HEK293 (cell line): ENCODE measurements around the gene DIABLO.

ENCODE experiments used
- GLIS2 ChIP-seq: fragments of 450-650 bp; formaldehyde crosslinking; IDR thresholded peaks from 2 replicates; pipeline ENCODE4 v1.5.1; 2016; ENCODE audit warnings: missing biosample characterization, missing genetic modification characterization
- KLF16 ChIP-seq: fragments of 450-650 bp; formaldehyde crosslinking; IDR thresholded peaks from 2 replicates; pipeline ENCODE4 v1.5.1; 2017; ENCODE audit warnings: missing biosample characterization, missing genetic modification characterization
- KLF8 ChIP-seq: fragments of 450-650 bp; formaldehyde crosslinking; IDR thresholded peaks from 2 replicates; pipeline ENCODE4 v1.5.1; 2016; ENCODE audit warnings: missing biosample characterization, missing genetic modification characterization
- SP7 ChIP-seq: fragments of 450-650 bp; formaldehyde crosslinking; IDR thresholded peaks from 2 replicates; pipeline ENCODE4 v1.5.1; 2016; ENCODE audit warnings: missing biosample characterization, missing genetic modification characterization
- YY2 ChIP-seq: fragments of 450-650 bp; formaldehyde crosslinking; IDR thresholded peaks from 2 replicates; pipeline ENCODE4 v1.5.1; 2016; ENCODE audit warnings: missing biosample characterization, missing genetic modification characterization
- ZBTB1 ChIP-seq: fragments of 450-650 bp; formaldehyde crosslinking; IDR thresholded peaks from 2 replicates; pipeline ENCODE4 v1.5.1; 2016; ENCODE audit warnings: missing biosample characterization, missing genetic modification characterization
- ZFP3 ChIP-seq: fragments of 450-650 bp; formaldehyde crosslinking; IDR thresholded peaks from 2 replicates; pipeline ENCODE4 v1.5.1; 2016; ENCODE audit warnings: low read depth, missing biosample characterization, missing genetic modification characterization
- ZIC2 ChIP-seq: fragments of 450-650 bp; formaldehyde crosslinking; IDR thresholded peaks from 2 replicates; pipeline ENCODE4 v1.5.1; 2016; ENCODE audit warnings: missing biosample characterization, missing genetic modification characterization
- ZNF114 ChIP-seq: fragments of 450-650 bp; formaldehyde crosslinking; IDR thresholded peaks from 2 replicates; pipeline ENCODE4 v1.5.0; 2017; ENCODE audit warnings: missing biosample characterization, missing genetic modification characterization
- ZNF132 ChIP-seq: fragments of 450-650 bp; formaldehyde crosslinking; IDR thresholded peaks from 2 replicates; pipeline ENCODE4 v1.5.1; 2017; ENCODE audit warnings: missing biosample characterization, missing genetic modification characterization, borderline replicate concordance
- ZNF16 ChIP-seq: fragments of 450-650 bp; formaldehyde crosslinking; IDR thresholded peaks from 2 replicates; pipeline ENCODE4 v1.5.1; 2016; ENCODE audit warnings: low read depth, missing biosample characterization, missing genetic modification characterization
- ZNF19 ChIP-seq: fragments of 450-650 bp; formaldehyde crosslinking; IDR thresholded peaks from 2 replicates; pipeline ENCODE4; 2016; ENCODE audit warnings: missing biosample characterization, missing genetic modification characterization, low read depth
- ZNF223 ChIP-seq: fragments of 450-650 bp; formaldehyde crosslinking; IDR thresholded peaks from 2 replicates; pipeline ENCODE4 v1.5.1; 2016; ENCODE audit warnings: missing biosample characterization, missing genetic modification characterization
- ZNF302 ChIP-seq: fragments of 450-650 bp; formaldehyde crosslinking; IDR thresholded peaks from 2 replicates; pipeline ENCODE4 v1.5.1; 2016; ENCODE audit warnings: missing biosample characterization, missing genetic modification characterization, low read depth
- ZNF335 ChIP-seq: fragments of 450-650 bp; formaldehyde crosslinking; conservative IDR thresholded peaks from 2 replicates; pipeline ENCODE4 v1.5.1; 2016; ENCODE audit warnings: missing biosample characterization, missing genetic modification characterization
- ZNF341 ChIP-seq: fragments of 450-650 bp; formaldehyde crosslinking; IDR thresholded peaks from 2 replicates; pipeline ENCODE4; 2016; ENCODE audit warnings: low read depth, missing biosample characterization, missing genetic modification characterization
- ZNF394 ChIP-seq: fragments of 450-650 bp; formaldehyde crosslinking; IDR thresholded peaks from 2 replicates; pipeline ENCODE4 v1.5.1; 2016; ENCODE audit warnings: missing biosample characterization, missing genetic modification characterization, mild to moderate bottlenecking, moderate library complexity, borderline replicate concordance
- ZNF433 ChIP-seq: fragments of 450-650 bp; formaldehyde crosslinking; IDR thresholded peaks from 2 replicates; pipeline ENCODE4 v1.5.1; 2016; ENCODE audit warnings: missing biosample characterization, missing genetic modification characterization, low read depth
- ZNF600 ChIP-seq: fragments of 450-650 bp; formaldehyde crosslinking; IDR thresholded peaks from 2 replicates; pipeline ENCODE4 v1.5.1; 2016; ENCODE audit warnings: missing biosample characterization, missing genetic modification characterization
- ZNF621 ChIP-seq: fragments of 450-650 bp; formaldehyde crosslinking; IDR thresholded peaks from 2 replicates; pipeline ENCODE4 v1.5.1; 2017; ENCODE audit warnings: missing biosample characterization, missing genetic modification characterization
- ZNF843 ChIP-seq: fragments of 450-650 bp; formaldehyde crosslinking; IDR thresholded peaks from 2 replicates; pipeline ENCODE4 v1.5.1; 2016; ENCODE audit warnings: missing biosample characterization, missing genetic modification characterization
- TF ChIP-seq, protein P1 (sequence below): sonication (generic); formaldehyde crosslinking; IDR thresholded peaks from 2 replicates; pipeline ENCODE4 v1.8.1; 2022; ENCODE audit warnings: mild to moderate bottlenecking, moderate library complexity, missing genetic modification reagents
- TF ChIP-seq, protein P2 (sequence below): fragments of 450-650 bp; formaldehyde crosslinking; IDR thresholded peaks from 2 replicates; pipeline ENCODE4 v1.5.1; 2016; ENCODE audit warnings: missing biosample characterization, missing genetic modification characterization, borderline replicate concordance
- TF ChIP-seq, protein P3 (sequence below): fragments of 450-650 bp; formaldehyde crosslinking; IDR thresholded peaks from 2 replicates; pipeline ENCODE4 v1.5.1; 2016; ENCODE audit warnings: missing biosample characterization, missing genetic modification characterization
- TF ChIP-seq, protein P4 (sequence below): fragments of 450-650 bp; formaldehyde crosslinking; IDR thresholded peaks from 2 replicates; pipeline ENCODE4 v1.5.1; 2016; ENCODE audit warnings: missing biosample characterization, missing genetic modification characterization, low read depth
- TF ChIP-seq, protein P5 (sequence below): fragments of 450-650 bp; formaldehyde crosslinking; IDR thresholded peaks from 2 replicates; pipeline ENCODE4 v1.5.1; 2016; ENCODE audit warnings: missing biosample characterization, missing genetic modification characterization
- TF ChIP-seq, protein P6 (sequence below): fragments of 450-650 bp; formaldehyde crosslinking; IDR thresholded peaks from 2 replicates; pipeline ENCODE4 v1.5.1; 2016; ENCODE audit warnings: missing biosample characterization, missing genetic modification characterization

Gene DIABLO

DNA sequence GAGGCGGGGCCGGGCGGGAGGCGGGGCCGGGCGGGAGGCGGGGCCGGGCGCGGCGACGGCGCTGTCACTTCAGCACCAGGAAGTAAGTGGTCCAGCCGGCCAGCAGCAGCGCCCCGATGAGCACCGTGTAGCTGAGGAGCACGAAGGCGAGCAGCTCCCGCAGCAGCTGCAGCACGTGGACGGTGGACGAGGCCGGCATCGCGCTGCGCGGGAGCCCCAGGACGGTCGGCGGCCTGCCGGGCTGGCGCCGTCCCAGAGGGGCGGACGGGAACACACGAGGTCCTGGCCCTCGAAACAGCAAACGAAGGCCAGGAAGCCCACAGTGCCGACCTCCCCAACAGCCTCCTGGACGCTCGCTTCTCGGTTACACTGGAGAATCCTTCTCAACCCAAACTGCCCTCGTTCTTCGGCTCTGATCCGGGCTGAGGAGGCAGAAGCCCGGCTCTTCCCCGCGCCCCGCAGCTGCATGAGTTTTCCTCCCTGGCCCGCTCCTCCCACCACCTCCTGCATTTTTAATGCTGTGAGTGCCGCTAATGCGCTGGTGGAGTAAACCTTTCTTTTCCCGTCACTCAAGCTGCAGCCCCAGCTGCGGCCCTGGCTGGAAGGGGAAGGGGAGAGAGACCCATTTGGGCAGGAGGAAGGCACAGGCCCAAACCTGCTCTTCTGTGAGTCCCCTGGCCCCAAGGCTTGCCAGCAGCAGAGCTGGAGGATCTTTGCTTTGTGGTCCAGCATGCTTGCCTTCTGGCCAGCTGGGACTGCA, 694 bp upstream of the DIABLO start (continued):
- TF ChIP-seq ZNF223 (no peak), ZNF335 (tag by site-specific recombination) (no peak), ZNF302 (tag by site-specific recombination) (no peak), ZBTB1 (tag by site-specific recombination) (no peak), KLF16 (tag by site-specific recombination) (peak; percentile 29; the same call in 1 of the 2 replicates), ZNF341 (tag by site-specific recombination) (0 out of 2 replicates have a peak, but pooled peaks have one; percentile 27), ZNF843 (tag by site-specific recombination) (no peak), ZFP3 (no peak), GLIS2 (tag by site-specific recombination) (no peak), ZNF621 (tag by site-specific recombination) (no peak), ZNF114 (tag by site-specific recombination) (no peak), ZNF433 (no peak), SP7 (tag by site-specific recombination) (0 out of 2 replicates have a peak, but pooled peaks have one; percentile 8), ZNF16 (tag by site-specific recombination) (no peak), YY2 (tag by site-specific recombination) (no peak), ZNF394 (tag by site-specific recombination) (no peak), KLF8 (tag by site-specific recombination) (no peak), ZIC2 (peak; percentile 41; the same call in 1 of the 2 replicates), ZNF600 (tag by site-specific recombination) (peak; percentile 42; the same call in 1 of the 2 replicates), ZNF19 (tag by site-specific recombination) (no peak), ZNF132 (tag by site-specific recombination) (no peak)
- TF ChIP-seq, protein P1, sequence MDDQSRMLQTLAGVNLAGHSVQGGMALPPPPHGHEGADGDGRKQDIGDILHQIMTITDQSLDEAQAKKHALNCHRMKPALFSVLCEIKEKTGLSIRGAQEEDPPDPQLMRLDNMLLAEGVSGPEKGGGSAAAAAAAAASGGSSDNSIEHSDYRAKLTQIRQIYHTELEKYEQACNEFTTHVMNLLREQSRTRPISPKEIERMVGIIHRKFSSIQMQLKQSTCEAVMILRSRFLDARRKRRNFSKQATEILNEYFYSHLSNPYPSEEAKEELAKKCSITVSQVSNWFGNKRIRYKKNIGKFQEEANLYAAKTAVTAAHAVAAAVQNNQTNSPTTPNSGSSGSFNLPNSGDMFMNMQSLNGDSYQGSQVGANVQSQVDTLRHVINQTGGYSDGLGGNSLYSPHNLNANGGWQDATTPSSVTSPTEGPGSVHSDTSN (CRISPR knock-in tag), result no peak
- TF ChIP-seq, protein P2, sequence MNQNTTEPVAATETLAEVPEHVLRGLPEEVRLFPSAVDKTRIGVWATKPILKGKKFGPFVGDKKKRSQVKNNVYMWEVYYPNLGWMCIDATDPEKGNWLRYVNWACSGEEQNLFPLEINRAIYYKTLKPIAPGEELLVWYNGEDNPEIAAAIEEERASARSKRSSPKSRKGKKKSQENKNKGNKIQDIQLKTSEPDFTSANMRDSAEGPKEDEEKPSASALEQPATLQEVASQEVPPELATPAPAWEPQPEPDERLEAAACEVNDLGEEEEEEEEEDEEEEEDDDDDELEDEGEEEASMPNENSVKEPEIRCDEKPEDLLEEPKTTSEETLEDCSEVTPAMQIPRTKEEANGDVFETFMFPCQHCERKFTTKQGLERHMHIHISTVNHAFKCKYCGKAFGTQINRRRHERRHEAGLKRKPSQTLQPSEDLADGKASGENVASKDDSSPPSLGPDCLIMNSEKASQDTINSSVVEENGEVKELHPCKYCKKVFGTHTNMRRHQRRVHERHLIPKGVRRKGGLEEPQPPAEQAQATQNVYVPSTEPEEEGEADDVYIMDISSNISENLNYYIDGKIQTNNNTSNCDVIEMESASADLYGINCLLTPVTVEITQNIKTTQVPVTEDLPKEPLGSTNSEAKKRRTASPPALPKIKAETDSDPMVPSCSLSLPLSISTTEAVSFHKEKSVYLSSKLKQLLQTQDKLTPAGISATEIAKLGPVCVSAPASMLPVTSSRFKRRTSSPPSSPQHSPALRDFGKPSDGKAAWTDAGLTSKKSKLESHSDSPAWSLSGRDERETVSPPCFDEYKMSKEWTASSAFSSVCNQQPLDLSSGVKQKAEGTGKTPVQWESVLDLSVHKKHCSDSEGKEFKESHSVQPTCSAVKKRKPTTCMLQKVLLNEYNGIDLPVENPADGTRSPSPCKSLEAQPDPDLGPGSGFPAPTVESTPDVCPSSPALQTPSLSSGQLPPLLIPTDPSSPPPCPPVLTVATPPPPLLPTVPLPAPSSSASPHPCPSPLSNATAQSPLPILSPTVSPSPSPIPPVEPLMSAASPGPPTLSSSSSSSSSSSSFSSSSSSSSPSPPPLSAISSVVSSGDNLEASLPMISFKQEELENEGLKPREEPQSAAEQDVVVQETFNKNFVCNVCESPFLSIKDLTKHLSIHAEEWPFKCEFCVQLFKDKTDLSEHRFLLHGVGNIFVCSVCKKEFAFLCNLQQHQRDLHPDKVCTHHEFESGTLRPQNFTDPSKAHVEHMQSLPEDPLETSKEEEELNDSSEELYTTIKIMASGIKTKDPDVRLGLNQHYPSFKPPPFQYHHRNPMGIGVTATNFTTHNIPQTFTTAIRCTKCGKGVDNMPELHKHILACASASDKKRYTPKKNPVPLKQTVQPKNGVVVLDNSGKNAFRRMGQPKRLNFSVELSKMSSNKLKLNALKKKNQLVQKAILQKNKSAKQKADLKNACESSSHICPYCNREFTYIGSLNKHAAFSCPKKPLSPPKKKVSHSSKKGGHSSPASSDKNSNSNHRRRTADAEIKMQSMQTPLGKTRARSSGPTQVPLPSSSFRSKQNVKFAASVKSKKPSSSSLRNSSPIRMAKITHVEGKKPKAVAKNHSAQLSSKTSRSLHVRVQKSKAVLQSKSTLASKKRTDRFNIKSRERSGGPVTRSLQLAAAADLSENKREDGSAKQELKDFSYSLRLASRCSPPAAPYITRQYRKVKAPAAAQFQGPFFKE (tag by site-specific recombination), result no peak
- TF ChIP-seq, protein P3, sequence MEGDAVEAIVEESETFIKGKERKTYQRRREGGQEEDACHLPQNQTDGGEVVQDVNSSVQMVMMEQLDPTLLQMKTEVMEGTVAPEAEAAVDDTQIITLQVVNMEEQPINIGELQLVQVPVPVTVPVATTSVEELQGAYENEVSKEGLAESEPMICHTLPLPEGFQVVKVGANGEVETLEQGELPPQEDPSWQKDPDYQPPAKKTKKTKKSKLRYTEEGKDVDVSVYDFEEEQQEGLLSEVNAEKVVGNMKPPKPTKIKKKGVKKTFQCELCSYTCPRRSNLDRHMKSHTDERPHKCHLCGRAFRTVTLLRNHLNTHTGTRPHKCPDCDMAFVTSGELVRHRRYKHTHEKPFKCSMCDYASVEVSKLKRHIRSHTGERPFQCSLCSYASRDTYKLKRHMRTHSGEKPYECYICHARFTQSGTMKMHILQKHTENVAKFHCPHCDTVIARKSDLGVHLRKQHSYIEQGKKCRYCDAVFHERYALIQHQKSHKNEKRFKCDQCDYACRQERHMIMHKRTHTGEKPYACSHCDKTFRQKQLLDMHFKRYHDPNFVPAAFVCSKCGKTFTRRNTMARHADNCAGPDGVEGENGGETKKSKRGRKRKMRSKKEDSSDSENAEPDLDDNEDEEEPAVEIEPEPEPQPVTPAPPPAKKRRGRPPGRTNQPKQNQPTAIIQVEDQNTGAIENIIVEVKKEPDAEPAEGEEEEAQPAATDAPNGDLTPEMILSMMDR (tag by site-specific recombination), result 0 out of 2 replicates have a peak, but pooled peaks have one; percentile 12
- TF ChIP-seq, protein P4, sequence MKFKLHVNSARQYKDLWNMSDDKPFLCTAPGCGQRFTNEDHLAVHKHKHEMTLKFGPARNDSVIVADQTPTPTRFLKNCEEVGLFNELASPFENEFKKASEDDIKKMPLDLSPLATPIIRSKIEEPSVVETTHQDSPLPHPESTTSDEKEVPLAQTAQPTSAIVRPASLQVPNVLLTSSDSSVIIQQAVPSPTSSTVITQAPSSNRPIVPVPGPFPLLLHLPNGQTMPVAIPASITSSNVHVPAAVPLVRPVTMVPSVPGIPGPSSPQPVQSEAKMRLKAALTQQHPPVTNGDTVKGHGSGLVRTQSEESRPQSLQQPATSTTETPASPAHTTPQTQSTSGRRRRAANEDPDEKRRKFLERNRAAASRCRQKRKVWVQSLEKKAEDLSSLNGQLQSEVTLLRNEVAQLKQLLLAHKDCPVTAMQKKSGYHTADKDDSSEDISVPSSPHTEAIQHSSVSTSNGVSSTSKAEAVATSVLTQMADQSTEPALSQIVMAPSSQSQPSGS (tag by site-specific recombination), result no peak
- TF ChIP-seq, protein P5, sequence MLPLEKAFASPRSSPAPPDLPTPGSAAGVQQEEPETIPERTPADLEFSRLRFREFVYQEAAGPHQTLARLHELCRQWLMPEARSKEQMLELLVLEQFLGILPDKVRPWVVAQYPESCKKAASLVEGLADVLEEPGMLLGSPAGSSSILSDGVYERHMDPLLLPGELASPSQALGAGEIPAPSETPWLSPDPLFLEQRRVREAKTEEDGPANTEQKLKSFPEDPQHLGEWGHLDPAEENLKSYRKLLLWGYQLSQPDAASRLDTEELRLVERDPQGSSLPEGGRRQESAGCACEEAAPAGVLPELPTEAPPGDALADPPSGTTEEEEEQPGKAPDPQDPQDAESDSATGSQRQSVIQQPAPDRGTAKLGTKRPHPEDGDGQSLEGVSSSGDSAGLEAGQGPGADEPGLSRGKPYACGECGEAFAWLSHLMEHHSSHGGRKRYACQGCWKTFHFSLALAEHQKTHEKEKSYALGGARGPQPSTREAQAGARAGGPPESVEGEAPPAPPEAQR, result no peak
- TF ChIP-seq, protein P6, sequence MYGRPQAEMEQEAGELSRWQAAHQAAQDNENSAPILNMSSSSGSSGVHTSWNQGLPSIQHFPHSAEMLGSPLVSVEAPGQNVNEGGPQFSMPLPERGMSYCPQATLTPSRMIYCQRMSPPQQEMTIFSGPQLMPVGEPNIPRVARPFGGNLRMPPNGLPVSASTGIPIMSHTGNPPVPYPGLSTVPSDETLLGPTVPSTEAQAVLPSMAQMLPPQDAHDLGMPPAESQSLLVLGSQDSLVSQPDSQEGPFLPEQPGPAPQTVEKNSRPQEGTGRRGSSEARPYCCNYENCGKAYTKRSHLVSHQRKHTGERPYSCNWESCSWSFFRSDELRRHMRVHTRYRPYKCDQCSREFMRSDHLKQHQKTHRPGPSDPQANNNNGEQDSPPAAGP (tag by site-specific recombination), result peak; percentile 28; the same call in 1 of the 2 replicates
